Forelimb muscle (tissue), 1 donor: ENCODE data around the gene GDF11. TPM values are rescaled to one million over a fixed set of nuclear protein-coding genes. Genes with fewer than 3 reads are reported as not detected.

Experiments used
- DNase-seq: peaks from one replicate; pipeline ENCODE4 v3.0.0-alpha.2; 2013; ENCODE audit warnings: low read depth
- polyA plus RNA-seq: library from polyadenylated mRNA; unstranded; fragments of 120-200 nt; gene quantifications from one replicate; pipeline ENCODE4 v1.2.1, GENCODE V29; 2013; ENCODE audit not compliant: insufficient read length

Gene GDF11
- polyA plus RNA-seq, 1 donor: 17.2 TPM

GRCh38 chr12:55707219-55707671 is 35.7 kb upstream of the GDF11 start:
- no peak for DNase-seq

GRCh38 chr12:55707841-55708694 is 34.9 kb upstream of the GDF11 start, which contains the start of gene ITGA7:
TSS of gene ITGA7 (minus strand) at chr12:55707904. CDS start at chr12:55707682, 222 bp downstream.
- no peak for DNase-seq

GRCh38 chr12:55708695-55709233 is 34.2 kb upstream of the GDF11 start:
- no peak for DNase-seq

- no peak for DNase-seq
Observed at GRCh38 chr12:55711786-55712553, 31.0 kb upstream of the GDF11 start.

GRCh38 chr12:55712700-55713415 is 30.1 kb upstream of the GDF11 start:
- DNase-seq: no peak

GRCh38 chr12:55713721-55714120 is 29.2 kb upstream of the GDF11 start:
- no peak for DNase-seq

- DNase-seq: no peak
Observed at GRCh38 chr12:55715169-55715764, 27.7 kb upstream of the GDF11 start.

- DNase-seq: peak; percentile 83
Observed at GRCh38 chr12:55715833-55716581, 26.9 kb upstream of the GDF11 start, which contains the start of gene BLOC1S1. TSS of gene BLOC1S1 (plus strand) at chr12:55716046. CDS start at chr12:55716052, 6 bp downstream.

GRCh38 chr12:55716582-55716957 is 26.4 kb upstream of the GDF11 start:
- no peak for DNase-seq

- no peak for DNase-seq
Observed at GRCh38 chr12:55717011-55718007, 25.6 kb upstream of the GDF11 start.

GRCh38 chr12:55718015-55718414 is 24.9 kb upstream of the GDF11 start:
- no peak for DNase-seq

- DNase-seq: no peak
Observed at GRCh38 chr12:55718624-55719275, 24.2 kb upstream of the GDF11 start.

- DNase-seq: no peak
Observed at GRCh38 chr12:55719371-55719770, 23.6 kb upstream of the GDF11 start.

- no peak for DNase-seq
Observed at GRCh38 chr12:55720071-55720564, 22.8 kb upstream of the GDF11 start, which contains the start of gene RDH5. TSS of gene RDH5 (plus strand) at chr12:55720393. CDS start at chr12:55721185, 792 bp downstream.

- DNase-seq: no peak
Observed at GRCh38 chr12:55720894-55721444, 22.0 kb upstream of the GDF11 start.

GRCh38 chr12:55721601-55722213 is 21.2 kb upstream of the GDF11 start:
- DNase-seq: no peak

- no peak for DNase-seq
Observed at GRCh38 chr12:55722948-55723347, 20.0 kb upstream of the GDF11 start.
